Medulla oblongata (tissue), 1 donor: ENCODE results near the gene YIPF4.
"Not testable (repeated sequence)": the region's sequence is repeated elsewhere in the genome, so short reads cannot be mapped to it uniquely, and the experiment has no call there.

Experiments
- DNase-seq: peaks from one replicate; pipeline ENCODE4 v3.0.0-alpha.2; 2015; ENCODE audit errors: extremely low spot score

The YIPF4 gene

GRCh38 chr2:32289165-32289999 lies 11.7 kb downstream of the YIPF4 start:
- no peak for DNase-seq

GRCh38 chr2:32290000-32290339 lies 12.3 kb downstream of the YIPF4 start:
- no peak for DNase-seq

GRCh38 chr2:32291746-32292145 lies 14.0 kb downstream of the YIPF4 start:
- no peak for DNase-seq

GRCh38 chr2:32293493-32293892 lies 15.8 kb downstream of the YIPF4 start:
- DNase-seq = not testable (repeated sequence)

GRCh38 chr2:32293966-32294562 lies 16.4 kb downstream of the YIPF4 start:
- not testable (repeated sequence) for DNase-seq

GRCh38 chr2:32310577-32310976 lies 32.9 kb downstream of the YIPF4 start:
- no peak for DNase-seq

GRCh38 chr2:32314886-32315285 lies 37.2 kb downstream of the YIPF4 start:
- no peak for DNase-seq

GRCh38 chr2:32328679-32329078 lies 51.0 kb downstream of the YIPF4 start:
- DNase-seq = not testable (repeated sequence)

- not testable (repeated sequence) for DNase-seq
These were observed 51.7 kb downstream of the YIPF4 start for GRCh38 chr2:32329180-32329980.

GRCh38 chr2:32330136-32330535 lies 52.4 kb downstream of the YIPF4 start:
- no peak for DNase-seq

- no peak for DNase-seq
These were observed 65.1 kb downstream of the YIPF4 start for GRCh38 chr2:32342801-32343200.

- not testable (repeated sequence) for DNase-seq
These were observed 73.1 kb downstream of the YIPF4 start for GRCh38 chr2:32350797-32351196.

- DNase-seq = no peak
These were observed 78.4 kb downstream of the YIPF4 start for GRCh38 chr2:32355976-32356680.

- peak; percentile 98 for DNase-seq
These were observed 79.1 kb downstream of the YIPF4 start, which contains the start of gene BIRC6 for GRCh38 chr2:32356681-32357317. Gene BIRC6 (plus strand): TSS chr2:32357023. CDS start chr2:32357162, 139 bp downstream.

- DNase-seq = no peak
These were observed 79.8 kb downstream of the YIPF4 start for GRCh38 chr2:32357318-32358110.

GRCh38 chr2:32358111-32358482 lies 80.4 kb downstream of the YIPF4 start:
- peak; percentile 13 for DNase-seq

- DNase-seq = no peak
These were observed 82.7 kb downstream of the YIPF4 start for GRCh38 chr2:32360416-32360815.

- DNase-seq = not testable (repeated sequence)
These were observed 85.3 kb downstream of the YIPF4 start for GRCh38 chr2:32362997-32363396.

GRCh38 chr2:32363597-32363996 lies 85.9 kb downstream of the YIPF4 start:
- no peak for DNase-seq

GRCh38 chr2:32364290-32364689 lies 86.6 kb downstream of the YIPF4 start:
- not testable (repeated sequence) for DNase-seq
